ENCODE measurements around the gene ENTREP1.

DNA sequence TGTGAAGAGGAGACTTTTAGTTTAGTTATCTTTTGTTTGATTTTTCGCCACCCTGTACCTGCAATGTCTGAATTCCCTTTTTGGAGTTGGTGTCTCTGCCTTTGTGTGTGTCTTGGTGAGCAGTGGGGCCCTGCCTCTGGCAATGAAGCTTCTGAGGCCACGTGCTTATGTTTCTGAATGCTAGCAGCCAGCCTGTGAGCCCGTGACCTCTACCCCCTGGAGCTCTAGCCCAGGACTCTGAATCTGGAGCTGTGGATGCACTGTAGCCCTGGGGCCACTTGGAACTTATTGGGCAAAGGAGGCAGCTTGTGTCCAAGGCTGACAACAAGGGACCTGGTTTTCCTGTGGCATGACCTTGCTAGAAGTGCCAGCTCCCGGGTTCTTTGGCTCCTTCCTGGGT, 19.4 kb downstream of the ENTREP1 start:
- TF ChIP-seq, protein P1, sequence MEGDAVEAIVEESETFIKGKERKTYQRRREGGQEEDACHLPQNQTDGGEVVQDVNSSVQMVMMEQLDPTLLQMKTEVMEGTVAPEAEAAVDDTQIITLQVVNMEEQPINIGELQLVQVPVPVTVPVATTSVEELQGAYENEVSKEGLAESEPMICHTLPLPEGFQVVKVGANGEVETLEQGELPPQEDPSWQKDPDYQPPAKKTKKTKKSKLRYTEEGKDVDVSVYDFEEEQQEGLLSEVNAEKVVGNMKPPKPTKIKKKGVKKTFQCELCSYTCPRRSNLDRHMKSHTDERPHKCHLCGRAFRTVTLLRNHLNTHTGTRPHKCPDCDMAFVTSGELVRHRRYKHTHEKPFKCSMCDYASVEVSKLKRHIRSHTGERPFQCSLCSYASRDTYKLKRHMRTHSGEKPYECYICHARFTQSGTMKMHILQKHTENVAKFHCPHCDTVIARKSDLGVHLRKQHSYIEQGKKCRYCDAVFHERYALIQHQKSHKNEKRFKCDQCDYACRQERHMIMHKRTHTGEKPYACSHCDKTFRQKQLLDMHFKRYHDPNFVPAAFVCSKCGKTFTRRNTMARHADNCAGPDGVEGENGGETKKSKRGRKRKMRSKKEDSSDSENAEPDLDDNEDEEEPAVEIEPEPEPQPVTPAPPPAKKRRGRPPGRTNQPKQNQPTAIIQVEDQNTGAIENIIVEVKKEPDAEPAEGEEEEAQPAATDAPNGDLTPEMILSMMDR (IDR thresholded peaks at IDR 0.05; ENCODE audit: low read length), result no peak
- no peak for TF ChIP-seq EZH2 (IDR thresholded peaks at IDR 0.05; ENCODE audit: borderline replicate concordance, low read length)
